NCI-H1417 (cell line): ENCODE results near the gene TANC1.

Experiments
- DNase-seq, 3 experiments: peaks; one replicate each; lab custom pipeline; 2025; lab: John Stamatoyannopoulos, UW

Gene TANC1

GRCh38 chr2:159063677-159064076 lies 95.2 kb downstream of the TANC1 start:
- no peak for DNase-seq

DNA sequence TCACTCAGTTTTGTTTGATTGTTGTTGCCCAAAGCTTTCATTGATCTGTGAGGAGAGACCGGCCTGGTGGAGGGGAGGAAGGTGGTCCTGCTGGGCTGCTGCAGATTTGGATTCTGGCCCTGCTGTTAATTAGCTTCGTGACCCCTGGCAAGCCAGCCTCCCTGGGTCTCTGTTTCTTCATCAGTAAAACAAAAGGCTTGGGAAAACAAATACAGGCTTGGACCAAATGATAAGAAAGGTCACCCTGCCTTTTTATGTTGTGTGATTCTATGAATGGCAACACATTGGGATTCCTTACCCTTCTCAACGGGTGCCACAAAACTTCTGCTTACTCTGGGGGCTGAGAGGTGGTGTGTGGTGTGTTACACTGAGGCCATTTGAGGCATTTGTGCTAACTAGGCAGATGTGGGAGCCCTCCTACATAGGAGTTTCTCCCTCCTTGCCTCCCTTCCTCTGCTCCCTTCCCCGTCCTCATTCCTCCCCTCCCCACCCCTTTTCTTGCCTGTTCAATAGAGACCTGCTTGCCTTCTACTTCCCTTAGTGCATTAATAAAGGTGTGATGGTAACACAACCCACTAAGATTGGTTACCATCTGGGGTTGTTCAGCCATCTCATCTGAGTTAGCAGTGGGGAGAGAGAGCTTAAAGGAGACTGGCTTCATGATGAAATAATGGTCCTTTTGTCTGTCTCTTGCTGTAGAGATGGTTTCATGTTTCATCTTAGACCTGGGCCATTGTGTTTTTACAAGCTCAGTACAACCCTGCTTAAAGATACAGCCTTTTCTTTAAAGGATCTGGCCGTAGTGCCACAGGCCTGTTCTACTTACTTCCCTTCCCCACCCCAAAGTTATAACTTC lies 96.2 kb downstream of the TANC1 start:
- DNase-seq, result peak in 1 of 3 experiments; percentile 14

- DNase-seq, result no peak
These were observed 96.9 kb downstream of the TANC1 start for GRCh38 chr2:159065313-159065712.

DNA sequence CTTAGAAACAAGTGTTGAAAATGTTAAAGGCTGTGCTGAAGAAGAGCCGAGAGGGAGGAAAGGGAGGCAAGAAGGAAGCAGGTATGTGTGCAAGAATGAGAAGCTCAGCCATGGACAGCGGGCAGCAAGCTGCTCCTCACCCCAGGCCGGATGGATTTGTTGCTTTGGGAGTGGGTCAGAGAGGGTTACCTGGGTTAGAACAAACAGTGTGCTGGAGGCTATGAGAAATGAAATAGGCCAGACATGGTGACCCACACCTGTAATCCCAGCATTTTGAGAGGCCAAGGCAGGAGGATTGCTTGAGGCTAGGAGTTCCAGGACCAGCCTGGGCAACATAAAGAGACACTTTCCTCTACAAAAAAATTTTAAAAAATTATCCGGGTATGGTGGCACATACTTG lies 97.5 kb downstream of the TANC1 start:
- DNase-seq, result no peak

GRCh38 chr2:159066541-159067156 lies 98.2 kb downstream of the TANC1 start:
- DNase-seq, result no peak

DNA sequence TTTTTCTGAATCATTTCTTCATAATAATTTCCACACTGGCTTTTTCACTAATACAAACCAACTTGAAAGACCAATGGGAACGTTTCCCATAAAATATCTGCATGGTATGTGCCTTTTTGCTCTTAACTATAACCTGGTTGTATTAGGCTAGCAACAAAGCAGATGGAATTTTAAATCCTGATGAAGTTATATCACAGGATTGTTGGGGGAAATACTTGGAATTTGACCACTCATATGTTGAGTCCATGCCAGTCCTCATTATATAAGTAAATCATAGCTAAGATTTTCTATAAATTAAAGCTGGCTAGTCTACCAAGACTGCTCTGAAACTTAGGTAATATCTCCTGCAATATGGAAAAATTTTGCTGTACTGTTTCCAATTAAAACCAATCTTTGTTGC lies 99.5 kb downstream of the TANC1 start:
- no peak for DNase-seq

DNA sequence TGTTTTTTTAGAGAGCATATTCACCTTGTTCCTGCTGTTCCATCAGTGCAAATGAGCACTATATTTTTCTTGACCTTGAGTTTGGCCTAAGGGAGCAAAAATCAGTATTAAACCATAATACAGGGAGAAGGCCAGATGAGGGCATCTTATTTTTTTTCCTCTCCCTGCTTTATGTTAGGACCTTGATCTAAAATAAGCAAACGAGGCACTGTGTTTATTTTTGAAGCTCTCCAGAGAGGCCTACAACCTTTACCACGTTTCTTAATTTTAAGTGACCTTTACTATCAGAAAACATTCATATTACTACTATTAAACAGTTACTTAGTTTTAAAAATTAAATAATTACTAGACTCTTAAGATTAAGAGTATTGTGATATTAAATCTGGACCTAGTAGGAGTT lies 100.8 kb downstream of the TANC1 start:
- no peak for DNase-seq

- no peak for DNase-seq
These were observed 101.8 kb downstream of the TANC1 start for GRCh38 chr2:159070235-159070634.

DNA sequence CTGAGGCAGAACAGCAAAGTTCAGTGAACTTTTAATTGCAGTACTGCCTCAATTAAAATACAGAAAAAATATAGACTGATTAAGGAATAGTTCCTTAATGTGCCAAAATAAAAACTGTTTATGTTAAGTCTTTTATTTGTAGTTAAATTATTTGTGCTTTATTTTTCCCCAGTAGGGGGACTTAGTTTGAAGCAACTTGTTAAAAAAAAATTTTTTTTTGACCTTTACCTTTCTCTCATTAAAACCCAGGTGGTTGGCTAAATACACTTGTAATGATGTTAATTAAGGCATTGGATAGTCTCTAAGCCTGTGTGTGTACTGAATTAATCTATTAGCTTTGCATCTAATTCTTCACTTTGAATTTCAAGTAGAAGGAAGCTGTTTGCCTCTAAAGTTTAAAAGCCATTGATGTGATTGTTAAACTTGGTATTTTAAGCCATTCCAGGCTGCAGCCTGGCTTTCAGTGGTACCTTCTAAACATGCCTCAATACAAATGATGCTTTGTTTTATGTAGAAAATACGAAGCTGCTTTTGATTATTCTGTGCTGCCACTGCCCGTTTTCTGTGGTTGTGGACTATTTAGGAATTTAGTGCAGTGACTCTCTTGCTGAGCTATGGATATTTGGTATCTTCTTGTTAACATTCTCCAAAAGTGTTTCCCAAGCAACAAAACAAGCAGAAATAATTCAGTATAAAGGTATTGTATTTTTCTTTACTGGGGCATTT lies 102.9 kb downstream of the TANC1 start:
- DNase-seq, result no peak

- DNase-seq, result no peak
These were observed 104.4 kb downstream of the TANC1 start for GRCh38 chr2:159072795-159073194.

GRCh38 chr2:159073256-159073655 lies 104.8 kb downstream of the TANC1 start:
- DNase-seq, result no peak

GRCh38 chr2:159074605-159075004 lies 106.2 kb downstream of the TANC1 start:
- no peak for DNase-seq

DNA sequence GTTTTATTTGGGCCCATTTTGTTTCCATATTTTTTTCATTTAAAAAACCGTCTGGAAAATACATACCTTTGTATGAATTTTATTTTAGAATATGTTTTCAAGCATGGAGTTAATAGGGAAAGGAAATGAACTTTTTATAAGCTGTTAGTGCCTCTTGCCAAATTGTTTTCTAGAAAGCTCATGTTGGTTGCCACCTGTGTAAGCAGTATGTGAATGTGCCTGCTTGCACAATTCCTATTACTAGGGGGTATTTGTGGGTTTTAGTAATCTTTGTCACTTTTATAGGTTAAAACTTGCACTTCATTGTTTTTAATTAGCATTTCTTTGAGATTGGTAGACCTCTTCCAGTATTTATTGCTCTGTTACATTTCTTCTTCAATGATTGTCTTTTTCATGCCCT lies 107.3 kb downstream of the TANC1 start:
- DNase-seq, result no peak

DNA sequence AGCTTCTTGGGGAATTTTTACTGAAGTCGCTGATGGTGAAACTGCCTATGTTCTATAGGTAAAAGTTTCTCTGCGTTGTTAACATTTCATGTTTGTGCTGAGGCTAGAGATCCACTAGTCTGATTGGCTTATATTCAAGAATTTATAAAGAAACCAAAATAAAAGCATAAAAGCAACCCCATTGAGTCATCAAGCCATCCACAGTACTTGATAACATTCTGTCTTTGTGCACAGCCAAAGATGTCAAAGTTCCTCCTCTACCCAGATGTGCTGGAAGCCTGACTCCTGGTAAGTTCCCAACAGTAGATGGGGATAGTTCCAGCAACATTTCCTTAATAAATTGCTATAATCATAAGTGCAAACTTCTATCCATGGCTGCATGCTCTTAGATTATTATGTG lies 107.8 kb downstream of the TANC1 start:
- no peak for DNase-seq

- no peak for DNase-seq
These were observed 109.4 kb downstream of the TANC1 start for GRCh38 chr2:159077869-159078268.

- DNase-seq, result no peak
These were observed 110.0 kb downstream of the TANC1 start for GRCh38 chr2:159078443-159078842.

GRCh38 chr2:159080641-159081040 lies 112.2 kb downstream of the TANC1 start:
- DNase-seq, result no peak

DNA sequence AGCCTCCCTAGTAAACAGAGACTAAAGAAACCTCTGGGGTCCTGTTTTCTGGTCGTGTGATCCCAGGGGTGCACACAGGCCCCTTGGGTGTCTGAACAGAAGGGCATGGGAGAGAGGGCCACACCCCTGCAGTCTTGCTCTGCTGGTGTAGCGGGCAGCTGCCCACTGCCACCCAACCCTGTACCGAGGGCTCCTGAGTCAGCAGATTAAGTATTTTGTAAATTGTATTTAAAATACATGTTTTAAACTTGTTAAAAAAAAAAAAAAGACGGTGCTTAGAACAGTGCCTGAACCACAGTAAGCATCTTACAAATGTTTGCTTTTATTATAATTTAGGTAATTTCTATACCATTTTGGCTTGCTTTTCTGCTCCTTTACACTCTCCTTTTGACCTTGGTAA lies 113.7 kb downstream of the TANC1 start:
- no peak for DNase-seq

DNA sequence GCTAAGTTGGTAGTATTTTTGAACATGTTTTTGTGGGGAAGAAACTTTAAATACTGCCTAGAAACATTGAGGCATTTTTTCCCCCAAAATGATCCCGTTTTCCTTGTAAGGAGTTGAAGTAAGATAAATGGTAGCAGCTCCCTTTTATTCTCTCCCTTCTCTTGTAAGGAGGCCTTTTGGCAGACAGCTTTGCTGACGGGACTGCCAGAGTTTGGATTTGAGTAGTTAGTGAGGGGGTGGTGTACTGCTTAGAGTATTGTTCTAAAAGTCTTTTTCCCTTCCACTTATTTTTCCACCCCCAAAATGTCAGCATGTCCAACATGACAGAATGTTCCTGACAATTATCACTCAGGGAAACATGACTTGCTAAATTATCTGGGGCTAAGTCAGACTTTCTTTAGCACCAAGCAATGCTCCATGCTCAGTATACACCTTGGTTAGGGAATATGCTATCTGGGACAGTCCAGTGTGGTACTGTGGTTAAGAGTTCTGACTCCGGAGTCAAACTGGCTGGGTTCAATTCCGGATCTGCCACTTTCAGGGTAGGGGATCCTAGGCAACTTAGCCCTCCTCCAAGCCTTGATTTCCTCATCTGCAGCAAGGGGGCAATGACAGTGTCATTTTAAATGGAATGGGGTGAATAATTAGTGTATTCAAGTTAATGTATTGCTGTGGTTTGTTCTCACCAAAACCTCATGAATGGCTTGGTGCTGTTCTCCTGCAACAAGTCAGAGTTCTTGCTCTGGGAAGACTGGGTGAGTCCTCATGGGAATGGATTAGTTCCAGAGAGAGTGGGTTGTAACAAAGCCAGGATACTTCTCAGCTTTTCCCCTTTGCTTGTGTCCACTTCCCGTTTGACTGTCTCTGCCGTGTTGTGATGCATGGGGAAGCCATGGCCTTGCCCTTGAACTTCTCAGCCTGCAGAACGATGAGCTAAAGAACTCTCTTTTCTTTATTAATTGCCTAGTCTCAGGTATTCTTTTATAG lies 116.2 kb downstream of the TANC1 start:
- no peak for DNase-seq

- DNase-seq, result peak in 2 of 3 experiments; percentile 1 to 18
These were observed 117.9 kb downstream of the TANC1 start for GRCh38 chr2:159086342-159086741.

DNA sequence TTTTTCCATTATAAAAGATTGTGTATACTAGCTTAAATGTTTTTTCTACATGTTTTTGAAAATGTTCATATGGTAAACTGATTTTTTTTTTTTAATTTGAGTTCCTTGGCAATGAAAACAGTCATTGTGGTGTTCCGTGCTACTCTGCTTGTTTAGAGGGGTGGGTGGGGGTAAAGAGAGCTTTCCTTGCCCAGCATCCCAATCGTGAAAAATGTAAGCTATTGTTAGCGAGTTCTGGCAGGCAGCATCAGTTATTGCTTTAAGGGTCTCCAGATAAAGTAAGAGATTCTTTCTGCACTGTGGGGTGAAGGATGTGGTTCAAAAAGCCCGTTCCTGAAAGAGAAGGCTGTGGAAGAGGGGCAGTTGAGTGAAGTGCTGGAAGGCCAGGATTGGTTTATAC lies 118.4 kb downstream of the TANC1 start:
- no peak for DNase-seq

DNA sequence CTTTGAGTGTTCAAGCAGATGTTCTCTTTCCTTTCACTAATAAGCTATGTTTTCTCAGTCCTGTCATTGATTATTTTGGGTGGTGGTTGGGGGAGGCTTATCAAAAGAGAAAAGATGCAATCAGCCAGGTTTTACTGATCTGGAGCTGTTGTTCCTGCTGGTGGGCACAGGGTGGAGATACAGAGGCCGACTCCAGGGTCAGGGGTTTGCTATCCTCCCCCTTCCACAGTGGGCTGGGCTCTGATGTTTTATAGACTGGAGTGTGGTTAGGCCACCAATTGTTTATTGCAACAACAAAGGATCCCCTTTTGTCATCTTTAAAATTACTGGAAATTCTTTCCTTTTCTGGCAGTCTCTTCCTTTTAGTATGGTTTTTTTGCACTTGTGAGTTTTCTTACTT lies 120.5 kb downstream of the TANC1 start:
- no peak for DNase-seq
